ENCODE measurements around the gene ZNF536. TPM values are rescaled to one million over a fixed set of nuclear protein-coding genes. Genes with fewer than 3 reads are reported as not detected.

ZNF536 gene
- total and polyA plus RNA-seq, 2 donors from 2014 or later, result 0.19 to 0.25 TPM

DNA sequence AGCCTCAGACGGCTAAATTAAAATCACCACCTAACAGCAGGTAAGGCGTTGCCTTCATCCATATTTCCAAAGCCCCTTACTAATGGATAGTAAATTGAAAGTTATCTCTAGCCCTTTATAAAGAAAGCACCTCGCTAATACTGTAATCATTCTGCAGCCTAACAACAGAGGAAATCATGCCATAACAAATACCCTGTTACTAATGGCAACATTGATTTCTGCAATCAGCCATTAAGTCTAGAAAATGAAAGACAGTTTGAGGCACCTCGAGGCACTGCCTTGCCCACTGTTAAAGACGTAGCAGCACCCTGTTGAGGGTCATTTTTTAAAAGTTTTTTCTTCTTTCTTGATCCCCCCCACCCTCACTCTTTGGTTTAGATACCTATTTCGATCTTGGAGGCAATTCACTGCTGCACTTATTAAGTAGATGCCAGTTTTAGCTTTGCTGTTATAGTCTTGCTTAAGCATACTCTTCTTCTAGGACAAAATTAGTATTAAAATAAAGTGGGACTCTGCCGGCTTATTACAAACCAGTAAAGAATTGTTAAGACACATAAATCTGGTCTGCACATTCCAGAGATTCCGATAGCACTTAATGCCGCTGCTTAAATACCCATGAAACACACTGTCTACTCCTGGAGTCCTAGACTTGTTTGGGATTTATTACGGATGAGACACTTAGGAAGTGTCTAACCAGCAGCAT lies 74.8 kb downstream of the ZNF536 start:
- no peak overlapping the region for H3K9ac ChIP-seq (ENCODE audit: low read length in 3 of 3)
- no peak for TF ChIP-seq CTCF (IDR thresholded peaks at IDR 0.05; ENCODE audit: borderline replicate concordance, extremely low read depth, insufficient read depth)

GRCh38 chr19:30447553-30447870 lies 75.3 kb downstream of the ZNF536 start:
- Histone ChIP-seq H3K4me1 (ENCODE audit: control insufficient read depth in 2 of 3, insufficient read depth in 2 of 3, low read depth in 1 of 3, low read length in 3 of 3) (peaks cover 2 to 10% (median 6%) of the 10 kb centered on the region in 3 donors), H3K27ac (ENCODE audit: low read depth in 2 of 2, low read length in 2 of 2) (no peak overlapping the region), H3K36me3 (ENCODE audit: control insufficient read depth in 2 of 3, insufficient read depth in 3 of 3, low read length in 3 of 3) (no peaks in the 10 kb centered on the region), H3K4me3 (ENCODE audit: low read length in 3 of 3) (no peak overlapping the region), H3K9ac (ENCODE audit: low read length in 3 of 3) (no peak overlapping the region), H3K27me3 (ENCODE audit: control insufficient read depth, insufficient read depth, low read length) (no peaks in the 10 kb centered on the region), H3K9me3 (ENCODE audit: control insufficient read depth in 2 of 3, insufficient read depth in 1 of 3, low read length in 3 of 3) (no peaks in the 10 kb centered on the region)
- FAIRE-seq, result no peak
- TF ChIP-seq CTCF (IDR thresholded peaks at IDR 0.05; ENCODE audit: borderline replicate concordance, extremely low read depth, insufficient read depth), result no peak
- peak in 1 of 5 donors; percentile 26 for DNase-seq
- intact Hi-C loops (cut with DNase I), result no loop called here

More for the DNA sequence above, 74.8 kb downstream of the ZNF536 start:
- Histone ChIP-seq H3K36me3 (ENCODE audit: control insufficient read depth in 2 of 3, insufficient read depth in 3 of 3, low read length in 3 of 3) (no peaks in the 10 kb centered on the region), H3K27me3 (ENCODE audit: control insufficient read depth, insufficient read depth, low read length) (no peaks in the 10 kb centered on the region), H3K4me3 (ENCODE audit: low read length in 3 of 3) (no peak overlapping the region), H3K9me3 (ENCODE audit: control insufficient read depth in 2 of 3, insufficient read depth in 1 of 3, low read length in 3 of 3) (no peaks in the 10 kb centered on the region), H3K4me1 (ENCODE audit: control insufficient read depth in 2 of 3, insufficient read depth in 2 of 3, low read depth in 1 of 3, low read length in 3 of 3) (peaks cover 2 to 10% (median 6%) of the 10 kb centered on the region in 3 donors), H3K27ac (ENCODE audit: low read depth in 2 of 2, low read length in 2 of 2) (no peak overlapping the region)
- FAIRE-seq (no peak), DNase-seq (peak in 2 of 5 donors; percentile 61 to 68)
- intact Hi-C loops (cut with DNase I), result no loop called here

DNA sequence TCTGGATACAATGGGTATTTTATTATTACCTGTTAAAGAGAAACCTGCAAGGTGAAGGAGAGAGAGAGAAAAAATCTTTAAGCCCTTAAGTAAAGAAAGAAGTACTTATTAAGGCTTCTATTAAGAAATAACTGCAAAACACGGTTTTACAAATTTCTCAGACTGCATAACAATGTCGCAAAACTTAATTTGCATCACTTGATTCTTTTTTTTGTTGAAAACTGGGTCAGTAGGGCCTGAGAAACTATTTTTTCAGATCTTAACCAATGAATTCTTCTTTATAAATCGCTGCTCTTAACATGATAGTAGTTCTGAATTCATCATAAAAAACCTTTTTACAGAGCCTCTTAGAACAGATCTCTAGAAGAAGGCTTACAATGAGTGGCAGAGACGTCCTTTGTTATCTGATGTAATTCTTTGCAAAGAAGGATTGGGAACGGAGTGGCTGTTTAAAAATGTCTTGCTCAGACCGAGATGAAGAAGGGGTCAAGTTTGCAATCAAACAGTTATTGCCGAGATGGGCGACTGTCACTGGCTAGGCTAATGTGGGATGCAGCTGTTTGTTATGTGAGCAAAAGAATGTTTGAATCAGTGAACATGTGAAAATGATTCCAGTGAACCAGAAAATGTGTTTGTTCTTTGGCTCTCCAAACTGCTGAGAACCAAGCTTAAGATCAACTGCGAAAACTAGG lies 76.3 kb downstream of the ZNF536 start:
- Histone ChIP-seq H3K27me3 (ENCODE audit: control insufficient read depth, insufficient read depth, low read length) (no peaks in the 10 kb centered on the region), H3K36me3 (ENCODE audit: control insufficient read depth in 2 of 3, insufficient read depth in 3 of 3, low read length in 3 of 3) (no peaks in the 10 kb centered on the region), H3K27ac (ENCODE audit: low read depth in 2 of 2, low read length in 2 of 2) (no peak overlapping the region), H3K9me3 (ENCODE audit: control insufficient read depth in 2 of 3, insufficient read depth in 1 of 3, low read length in 3 of 3) (no peaks in the 10 kb centered on the region), H3K9ac (ENCODE audit: low read length in 3 of 3) (no peak overlapping the region), H3K4me3 (ENCODE audit: low read length in 3 of 3) (no peak overlapping the region), H3K4me1 (ENCODE audit: control insufficient read depth in 2 of 3, insufficient read depth in 2 of 3, low read depth in 1 of 3, low read length in 3 of 3) (peaks cover 2 to 10% (median 6%) of the 10 kb centered on the region in 3 donors)
- DNase-seq (peak in 2 of 5 donors; percentile 33 to 54), FAIRE-seq (no peak)
- TF ChIP-seq CTCF (IDR thresholded peaks at IDR 0.05; ENCODE audit: borderline replicate concordance, extremely low read depth, insufficient read depth), result no peak
- intact Hi-C loops (cut with DNase I), result no loop called here
